Testis (tissue), 3 donors: ENCODE measurements around the gene GJB3. TPM values are rescaled to one million over a fixed set of nuclear protein-coding genes. Genes with fewer than 3 reads are reported as not detected.
"Not testable (repeated sequence)": the region's sequence is repeated elsewhere in the genome, so short reads cannot be mapped to it uniquely, and the experiment has no call there.

Source experiments
- DNase-seq: peaks from one replicate; pipeline ENCODE4 v3.0.0-alpha.2; 2019
- H3K27ac ChIP-seq, 2 donors: fragments of 200-600 bp; sonication (generic); one replicate each; pipeline ENCODE4 v1.5.1; 2019
- H3K27me3 ChIP-seq: fragments of 200-600 bp; sonication (generic); one replicate; pipeline ENCODE4 v1.5.1; 2019
- H3K36me3 ChIP-seq: fragments of 200-600 bp; sonication (generic); one replicate; pipeline ENCODE4 v1.5.1; 2017; ENCODE audit warnings: low read depth; ENCODE audit errors: missing control alignments
- H3K4me1 ChIP-seq: fragments of 200-600 bp; sonication (generic); one replicate; pipeline ENCODE4 v1.5.1; 2019
- H3K4me3 ChIP-seq, 2 donors: fragments of 200-600 bp; sonication (generic); one replicate each; pipeline ENCODE4 v1.5.1; 2017 to 2019
- H3K9me3 ChIP-seq: fragments of 200-600 bp; sonication (generic); one replicate; pipeline ENCODE4 v1.5.1; 2017
- POLR2A ChIP-seq: fragments of 450-650 bp; IDR thresholded peaks from one replicate; pipeline ENCODE4 v1.6.1; 2017; ENCODE audit warnings: antibody characterized with exemption, mild to moderate bottlenecking, moderate library complexity
- WGBS, 2 donors: methylation state at CpG; one replicate each; pipeline ENCODE4 v1.1.5; 2018; 5-methylcytosine and 5-hydroxymethylcytosine counted together
- intact Hi-C: fragments of 100-400 bp; cut with DNase I; formaldehyde crosslinking; loops from one replicate; pipeline ENCODE4 v1.15.1; 2023; ENCODE audit warnings: low total_unique reads
- polyA plus RNA-seq: library from polyadenylated mRNA; stranded (reverse); fragments of 350-450 nt; fragmentation: Illumina TruSeq; extraction: RNeasy Lipid Tissue Mini Kit (QIAGEN cat#74804); gene quantifications from one replicate; pipeline ENCODE4 v1.2.3, GENCODE V29; 2014; ENCODE audit warnings: low read depth, low replicate concordance; ENCODE audit not compliant: insufficient read depth
- total RNA-seq, 2 donors: library from RNA; depleted of rRNA; stranded (reverse); fragments of >200 nt; gene quantifications; one replicate each; pipeline ENCODE4 v1.2.3, GENCODE V29; 2016
- TF ChIP-seq, protein P1 (sequence below), 3 experiments: fragments of 450-650 bp in 2 of 3; fragments of 200-600 bp in 1 of 3; sonication (generic) in 1 of 3; IDR thresholded peaks; one replicate each; pipeline ENCODE4 v1.5.1; 2016 to 2019; ENCODE audit warnings: antibody characterized with exemption in 3 of 3, mild to moderate bottlenecking in 2 of 3, moderate library complexity in 1 of 3

GJB3 gene
- total and polyA plus RNA-seq, 3 donors from 2014 or later: 0.40 to 0.55 (median 0.50) TPM

GRCh38 chr1:34806396-34806795 lies 25.4 kb downstream of the GJB3 start:
- H3K27ac ChIP-seq: no peak overlapping the region
- intact Hi-C loops: no loop called here
- WGBS, 2 donors: 64 to 72% methylated on average over 3 of the region's 3 CpGs
- H3K9me3 ChIP-seq: no peaks in the 10 kb centered on the region
- H3K4me1 ChIP-seq: no peaks in the 10 kb centered on the region
- no peak overlapping the region for H3K4me3 ChIP-seq
- no peaks in the 10 kb centered on the region for H3K27me3 ChIP-seq
- H3K36me3 ChIP-seq: no peaks in the 10 kb centered on the region
- no peak for TF ChIP-seq POLR2A
- TF ChIP-seq, protein P1, sequence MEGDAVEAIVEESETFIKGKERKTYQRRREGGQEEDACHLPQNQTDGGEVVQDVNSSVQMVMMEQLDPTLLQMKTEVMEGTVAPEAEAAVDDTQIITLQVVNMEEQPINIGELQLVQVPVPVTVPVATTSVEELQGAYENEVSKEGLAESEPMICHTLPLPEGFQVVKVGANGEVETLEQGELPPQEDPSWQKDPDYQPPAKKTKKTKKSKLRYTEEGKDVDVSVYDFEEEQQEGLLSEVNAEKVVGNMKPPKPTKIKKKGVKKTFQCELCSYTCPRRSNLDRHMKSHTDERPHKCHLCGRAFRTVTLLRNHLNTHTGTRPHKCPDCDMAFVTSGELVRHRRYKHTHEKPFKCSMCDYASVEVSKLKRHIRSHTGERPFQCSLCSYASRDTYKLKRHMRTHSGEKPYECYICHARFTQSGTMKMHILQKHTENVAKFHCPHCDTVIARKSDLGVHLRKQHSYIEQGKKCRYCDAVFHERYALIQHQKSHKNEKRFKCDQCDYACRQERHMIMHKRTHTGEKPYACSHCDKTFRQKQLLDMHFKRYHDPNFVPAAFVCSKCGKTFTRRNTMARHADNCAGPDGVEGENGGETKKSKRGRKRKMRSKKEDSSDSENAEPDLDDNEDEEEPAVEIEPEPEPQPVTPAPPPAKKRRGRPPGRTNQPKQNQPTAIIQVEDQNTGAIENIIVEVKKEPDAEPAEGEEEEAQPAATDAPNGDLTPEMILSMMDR (IDR thresholded peaks at IDR 0.05): no peak
- DNase-seq: no peak

GRCh38 chr1:34808051-34808810 lies 27.2 kb downstream of the GJB3 start:
- Histone ChIP-seq H3K9me3 (no peaks in the 10 kb centered on the region), H3K4me1 (no peaks in the 10 kb centered on the region), H3K27me3 (no peaks in the 10 kb centered on the region), H3K27ac (no peak overlapping the region), H3K4me3 (no peak overlapping the region), H3K36me3 (no peaks in the 10 kb centered on the region)
- intact Hi-C loops: no loop called here
- TF ChIP-seq, protein P1 (IDR thresholded peaks at IDR 0.05): no peak
- TF ChIP-seq POLR2A: no peak
- DNase-seq: no peak
- 88 to 93% methylated on average over 8 to 9 of the region's 9 CpGs for WGBS, 2 donors

- H3K27me3 ChIP-seq, H3K4me1 ChIP-seq, H3K9me3 ChIP-seq, H3K4me3 ChIP-seq, H3K27ac ChIP-seq, intact Hi-C loops, DNase-seq, H3K36me3 ChIP-seq: not testable (repeated sequence)
- WGBS, 2 donors: 94 to 95% methylated on average over 3 of the region's 3 CpGs
These were observed 29.8 kb downstream of the GJB3 start for GRCh38 chr1:34810781-34811180.

- DNase-seq: no peak
- no peaks in the 10 kb centered on the region for H3K9me3 ChIP-seq
- TF ChIP-seq, protein P1 (IDR thresholded peaks at IDR 0.05): no peak
- no peak for TF ChIP-seq POLR2A
- intact Hi-C loops: no loop called here
- no peaks in the 10 kb centered on the region for H3K4me1 ChIP-seq
- no peaks in the 10 kb centered on the region for H3K27me3 ChIP-seq
- H3K4me3 ChIP-seq: no peak overlapping the region
- no peak overlapping the region for H3K27ac ChIP-seq
- no peaks in the 10 kb centered on the region for H3K36me3 ChIP-seq
These were observed 35.3 kb downstream of the GJB3 start for GRCh38 chr1:34816332-34816731.

GRCh38 chr1:34816778-34817177 lies 35.8 kb downstream of the GJB3 start:
- no peak for DNase-seq
- Histone ChIP-seq H3K27ac (no peak overlapping the region), H3K4me1 (no peaks in the 10 kb centered on the region), H3K27me3 (no peaks in the 10 kb centered on the region), H3K4me3 (no peak overlapping the region), H3K36me3 (no peaks in the 10 kb centered on the region), H3K9me3 (no peaks in the 10 kb centered on the region)
- 73% methylated on average over 3 of the region's 3 CpGs for whole genome bisulfite sequencing, 2 donors
- intact Hi-C loops: no loop called here
- TF ChIP-seq, protein P1 (IDR thresholded peaks at IDR 0.05): no peak
- TF ChIP-seq POLR2A: no peak

DNA sequence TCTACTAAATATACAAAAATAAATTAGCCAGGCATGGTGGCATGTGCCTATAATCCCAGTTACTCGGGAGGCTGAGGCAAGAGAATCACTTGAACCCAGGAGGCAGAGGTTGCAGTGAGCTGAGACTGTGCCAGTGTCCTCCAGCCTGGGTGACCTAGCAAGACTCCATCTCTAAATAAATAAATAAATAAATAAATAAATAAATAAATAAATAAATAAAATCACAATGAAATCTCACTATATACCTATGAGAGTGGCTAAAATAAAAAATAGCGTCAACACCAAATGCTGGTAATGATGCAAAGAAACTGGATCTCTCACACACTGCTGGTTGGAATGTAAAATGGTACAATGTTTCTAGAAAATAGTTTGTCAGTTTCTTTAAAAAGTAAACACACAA lies 37.8 kb downstream of the GJB3 start:
- DNase-seq, H3K27ac ChIP-seq, H3K4me1 ChIP-seq, H3K4me3 ChIP-seq, intact Hi-C loops, H3K27me3 ChIP-seq, H3K36me3 ChIP-seq, H3K9me3 ChIP-seq: not testable (repeated sequence)
- 82 to 95% methylated on average over 2 of the region's 2 CpGs for WGBS, 2 donors
